Measurements from ENCODE around the gene MLLT3. TPM values are rescaled to one million over a fixed set of nuclear protein-coding genes. Genes with fewer than 3 reads are reported as not detected.

The MLLT3 gene
- total and polyA plus RNA-seq, 2 of the 13 experiments (the other 11 are each of a cell fraction or from before 2014, with no cell fraction given) = 12.3 to 12.6 TPM

GRCh38 chr9:20506099-20506900, 116.0 kb downstream of the MLLT3 start:
- Histone ChIP-seq H3K36me3 (replicated peaks in 1 of 2; ENCODE audit: control insufficient read depth in 1 of 2, insufficient read depth in 2 of 2, low read length in 2 of 2) (no peaks in the 10 kb centered on the region), H3K27ac (ENCODE audit: extremely low read length, insufficient read depth, low read length) (no peak overlapping the region), H3K9me3 (ENCODE audit: low read length) (no peaks in the 10 kb centered on the region), H2AFZ (ENCODE audit: low read length) (no peak overlapping the region), H3K4me3 (replicated peaks in 1 of 3; ENCODE audit: insufficient read depth in 1 of 3, low read depth in 2 of 3, low read length in 3 of 3) (no peak overlapping the region), H3K4me1 (ENCODE audit: insufficient read depth, low read length) (peaks cover 9% of the 10 kb centered on the region), H3K9ac (ENCODE audit: insufficient read depth, low read depth, low read length) (no peak overlapping the region), H3K4me2 (ENCODE audit: low read depth, low read length) (no peak overlapping the region), H4K20me1 (ENCODE audit: insufficient read depth, low read length) (no peaks in the 10 kb centered on the region), H3K27me3 (ENCODE audit: control insufficient read depth in 1 of 2, insufficient read depth in 2 of 2, low read length in 2 of 2) (no peaks in the 10 kb centered on the region), H3K79me2 (ENCODE audit: insufficient read depth, low read length) (no peaks in the 10 kb centered on the region)
- POLR2A ChIA-PET = no interaction called here
- DNase-seq (ENCODE audit: low spot score) (no peak), ATAC-seq (no peak), FAIRE-seq (no peak)
- CTCF ChIA-PET (ENCODE audit: low intra/inter-chr PET ratio, low total read pairs) = no interaction called here
- BruUV-seq (replicated peaks) = no TSS peak
- WGBS (ENCODE audit: low lambda C conversion rate) = 65% methylated on average over 11 of the region's 11 CpGs
- in situ Hi-C loops (cut with HindIII; ENCODE audit: extremely low pct_ligation_motif_present, low pct_unique_long_range_greater_than_20kb) = no loop called here
- intact Hi-C loops (cut with micrococcal nuclease; ENCODE audit: unreplicated experiment) = no loop called here
- TF ChIP-seq HIC2 (CRISPR knock-in tag; IDR thresholded peaks at IDR 0.05; ENCODE audit: low read depth) = no peak

DNA sequence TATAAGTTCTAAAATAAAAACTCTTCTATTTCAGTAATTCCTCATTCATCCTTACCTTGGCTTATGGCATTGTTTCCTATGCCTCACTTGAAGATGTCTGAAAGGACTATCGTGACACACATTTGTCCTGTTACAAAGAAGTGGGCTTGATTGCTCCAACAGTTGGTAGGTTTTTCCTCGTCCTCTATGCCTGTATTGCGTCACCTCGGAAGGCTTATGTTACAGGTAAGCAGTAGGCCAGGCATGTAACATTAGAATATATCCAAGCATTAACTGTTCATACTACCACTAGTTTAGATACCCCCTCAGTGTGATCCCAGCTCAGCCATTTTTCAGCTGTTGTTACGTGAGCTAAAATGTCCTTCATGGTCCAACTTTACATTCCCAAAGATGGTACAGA, 116.7 kb downstream of the MLLT3 start:
- Histone ChIP-seq H3K9me3 (ENCODE audit: low read length) (no peaks in the 10 kb centered on the region), H3K79me2 (ENCODE audit: insufficient read depth, low read length) (no peaks in the 10 kb centered on the region), H3K4me3 (replicated peaks in 1 of 3; ENCODE audit: insufficient read depth in 1 of 3, low read depth in 2 of 3, low read length in 3 of 3) (no peak overlapping the region), H3K9ac (ENCODE audit: insufficient read depth, low read depth, low read length) (no peak overlapping the region), H3K27ac (ENCODE audit: extremely low read length, insufficient read depth, low read length) (no peak overlapping the region), H3K4me1 (ENCODE audit: insufficient read depth, low read length) (peaks cover 9% of the 10 kb centered on the region), H4K20me1 (ENCODE audit: insufficient read depth, low read length) (no peaks in the 10 kb centered on the region), H3K36me3 (replicated peaks in 1 of 2; ENCODE audit: control insufficient read depth in 1 of 2, insufficient read depth in 2 of 2, low read length in 2 of 2) (no peaks in the 10 kb centered on the region), H2AFZ (ENCODE audit: low read length) (no peak overlapping the region), H3K27me3 (ENCODE audit: control insufficient read depth in 1 of 2, insufficient read depth in 2 of 2, low read length in 2 of 2) (no peaks in the 10 kb centered on the region), H3K4me2 (ENCODE audit: low read depth, low read length) (no peak overlapping the region)
- WGBS (ENCODE audit: low lambda C conversion rate) = 70% methylated on average over 5 of the region's 5 CpGs
- TF ChIP-seq CEBPB (IDR thresholded peaks at IDR 0.05; ENCODE audit: borderline replicate concordance, low read depth, low read length) (peak; percentile 76; the same call in 1 of the 2 replicates), CEBPG (CRISPR knock-in tag; IDR thresholded peaks at IDR 0.05) (0 out of 2 replicates have a peak, but pooled peaks have one; percentile 14), MIER3 (CRISPR knock-in tag; IDR thresholded peaks at IDR 0.05; ENCODE audit: borderline replicate concordance) (no peak)
- FAIRE-seq (no peak), ATAC-seq (no peak), DNase-seq (ENCODE audit: low spot score) (no peak)
- intact Hi-C loops (cut with micrococcal nuclease; ENCODE audit: unreplicated experiment) (no loop called here), in situ Hi-C loops (cut with HindIII; ENCODE audit: extremely low pct_ligation_motif_present, low pct_unique_long_range_greater_than_20kb) (no loop called here)
- POLR2A ChIA-PET = no interaction called here
- BruUV-seq (replicated peaks) = no TSS peak
- CTCF ChIA-PET (ENCODE audit: low intra/inter-chr PET ratio, low total read pairs) = no interaction called here

All from HepG2 (cell line).